H1 (cell line): Measurements from ENCODE around the gene FAM13C. TPM values are rescaled to one million over a fixed set of nuclear protein-coding genes. Genes with fewer than 3 reads are reported as not detected.

Experiments
- GTF2F1 ChIP-seq: IDR thresholded peaks from 2 replicates; pipeline ENCODE4 v1.6.1; 2012; ENCODE audit warnings: low read depth, low read length, improper control_type of control experiment, borderline replicate concordance
- polyA plus RNA-seq, 7 experiments: library from polyadenylated mRNA; depleted of rRNA in 3 of 7; stranded (reverse) in 5 of 7; unstranded in 2 of 7; fragments of >200 nt in 5 of 7; fragments of 200-250 nt in 2 of 7; gene quantifications; 1 replicate in 5 of 7; 2 replicates in 1 of 7; 4 replicates in 1 of 7; pipeline versions ENCODE4 v1.2.1 to v1.2.3, GENCODE V29; 2011 to 2013; ENCODE audit warnings: missing spikeins in 2 of 7, mixed read lengths in 2 of 7
- total RNA-seq: library from RNA; stranded (reverse); fragmentation: NEBNext Ultra II Directional; extraction: Animal tissue kit (Norgen Biotek cat#: 25700); gene quantifications from 2 replicates; pipeline ENCODE4 v1.2.1, GENCODE V29; 2021

FAM13C gene
- total and polyA plus RNA-seq, 2 of the 8 experiments (the other 6 are each of a cell fraction or from before 2014, with no cell fraction given) = 0.56 to 0.62 TPM

GRCh38 chr10:59393349-59393748 lies 31.0 kb upstream of the FAM13C start (continued):
- TF ChIP-seq GTF2F1 = no peak
